Fibroblast of pulmonary artery (primary cell): Measurements from ENCODE around the gene GRAMD2B.

ENCODE experiments used
- DNase-seq: peaks from one replicate; pipeline ENCODE4 v3.0.0-alpha.2; 2010; ENCODE audit warnings: low read depth
- H3K4me3 ChIP-seq: replicated peaks from 2 replicates; pipeline ENCODE4 v1.5.1; 2011; ENCODE audit warnings: low read depth, mild to moderate bottlenecking, control low read depth, low read length, moderate library complexity
- TF ChIP-seq, protein P1 (sequence below): IDR thresholded peaks from 2 replicates; pipeline ENCODE4 v1.5.1; 2011; ENCODE audit warnings: mild to moderate bottlenecking, control low read depth, low read length, inconsistent platforms; ENCODE audit errors: missing control alignments

Gene GRAMD2B

DNA sequence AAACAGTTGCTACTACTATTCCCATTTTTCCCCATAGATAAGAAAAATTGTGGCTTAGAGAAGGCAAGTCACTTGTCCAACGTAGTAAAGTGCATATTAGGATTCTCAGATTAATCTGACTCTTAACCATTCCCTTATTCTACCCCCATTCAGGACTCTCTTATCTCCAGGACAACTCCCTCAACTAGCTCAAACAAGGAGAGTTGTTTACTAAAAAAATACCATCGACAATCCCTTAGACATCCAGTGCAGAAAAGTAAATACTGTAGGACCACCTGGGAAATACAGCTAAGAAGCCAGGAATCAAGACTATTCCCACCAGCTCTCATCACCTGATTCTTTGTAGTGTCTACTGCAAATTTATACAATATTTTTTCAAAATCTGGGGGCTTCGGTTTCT lies 9.4 kb upstream of the GRAMD2B start:
- no peak for DNase-seq
- H3K4me3 ChIP-seq = no peak overlapping the region
- TF ChIP-seq, protein P1, sequence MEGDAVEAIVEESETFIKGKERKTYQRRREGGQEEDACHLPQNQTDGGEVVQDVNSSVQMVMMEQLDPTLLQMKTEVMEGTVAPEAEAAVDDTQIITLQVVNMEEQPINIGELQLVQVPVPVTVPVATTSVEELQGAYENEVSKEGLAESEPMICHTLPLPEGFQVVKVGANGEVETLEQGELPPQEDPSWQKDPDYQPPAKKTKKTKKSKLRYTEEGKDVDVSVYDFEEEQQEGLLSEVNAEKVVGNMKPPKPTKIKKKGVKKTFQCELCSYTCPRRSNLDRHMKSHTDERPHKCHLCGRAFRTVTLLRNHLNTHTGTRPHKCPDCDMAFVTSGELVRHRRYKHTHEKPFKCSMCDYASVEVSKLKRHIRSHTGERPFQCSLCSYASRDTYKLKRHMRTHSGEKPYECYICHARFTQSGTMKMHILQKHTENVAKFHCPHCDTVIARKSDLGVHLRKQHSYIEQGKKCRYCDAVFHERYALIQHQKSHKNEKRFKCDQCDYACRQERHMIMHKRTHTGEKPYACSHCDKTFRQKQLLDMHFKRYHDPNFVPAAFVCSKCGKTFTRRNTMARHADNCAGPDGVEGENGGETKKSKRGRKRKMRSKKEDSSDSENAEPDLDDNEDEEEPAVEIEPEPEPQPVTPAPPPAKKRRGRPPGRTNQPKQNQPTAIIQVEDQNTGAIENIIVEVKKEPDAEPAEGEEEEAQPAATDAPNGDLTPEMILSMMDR = no peak

DNA sequence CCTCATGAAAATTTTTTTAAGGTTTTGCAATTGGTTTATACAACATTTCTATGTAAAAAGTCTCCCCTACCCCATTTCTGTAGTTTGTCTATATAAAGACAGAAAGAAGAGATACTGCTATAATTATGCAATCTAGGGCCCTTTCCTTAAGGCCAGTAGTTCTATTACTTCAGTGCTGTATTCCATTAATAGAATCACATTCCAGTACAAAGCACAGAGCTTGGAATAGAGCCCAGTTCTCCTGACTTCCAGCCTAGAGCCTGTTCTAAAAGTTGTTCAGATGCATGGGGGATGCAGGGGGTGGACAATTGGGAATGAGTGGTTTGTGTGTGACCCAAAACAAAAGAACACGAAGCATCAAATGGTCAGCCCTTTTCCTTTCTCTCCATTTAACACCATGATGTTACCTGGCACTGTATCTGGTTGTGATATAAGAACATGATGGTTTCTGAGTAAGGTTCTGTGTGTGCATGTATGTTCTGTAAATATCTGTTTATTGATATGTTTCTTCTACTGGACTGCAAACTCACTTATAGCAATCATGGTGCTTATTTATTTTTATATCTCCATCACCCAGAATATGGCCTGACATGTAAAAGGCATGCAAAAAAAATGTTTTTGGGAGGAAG lies 8.2 kb upstream of the GRAMD2B start:
- TF ChIP-seq, protein P1 = no peak
- DNase-seq = peak; percentile 86
- no peak overlapping the region for H3K4me3 ChIP-seq

- TF ChIP-seq, protein P1 = no peak
- H3K4me3 ChIP-seq = no peak overlapping the region
These were observed 7.4 kb upstream of the GRAMD2B start for GRCh38 chr5:126415789-126416188.

GRCh38 chr5:126416266-126416925 lies 6.8 kb upstream of the GRAMD2B start:
- H3K4me3 ChIP-seq = no peak overlapping the region

More at GRCh38 chr5:126415789-126416188, 7.4 kb upstream of the GRAMD2B start:
- no peak for DNase-seq

DNA sequence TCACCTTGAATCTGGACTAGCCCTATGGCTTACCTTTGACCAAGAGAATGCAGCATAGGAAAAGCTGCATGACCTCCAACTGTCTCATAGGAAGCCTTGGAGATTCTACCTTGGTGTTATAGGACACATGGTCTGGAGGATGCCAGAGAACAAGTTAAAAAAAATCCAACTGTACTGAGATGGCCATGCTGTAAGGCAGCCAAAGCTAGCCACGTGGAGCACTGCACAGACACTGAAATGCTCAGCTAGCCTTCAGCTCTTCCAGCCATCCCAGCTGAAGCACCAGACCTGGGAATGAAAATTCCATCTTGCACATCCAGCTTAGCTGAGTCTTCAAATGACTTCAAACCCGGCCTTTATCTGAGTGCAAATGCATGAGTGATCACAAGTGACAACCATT lies 6.0 kb upstream of the GRAMD2B start:
- TF ChIP-seq, protein P1 = no peak
- no peak for DNase-seq
- no peak overlapping the region for H3K4me3 ChIP-seq

More at GRCh38 chr5:126416266-126416925, 6.8 kb upstream of the GRAMD2B start:
- TF ChIP-seq, protein P1 = no peak
- DNase-seq = no peak

- TF ChIP-seq, protein P1 = no peak
- DNase-seq = no peak
- no peak overlapping the region for H3K4me3 ChIP-seq
These were observed 4.1 kb upstream of the GRAMD2B start for GRCh38 chr5:126419102-126419501.

DNA sequence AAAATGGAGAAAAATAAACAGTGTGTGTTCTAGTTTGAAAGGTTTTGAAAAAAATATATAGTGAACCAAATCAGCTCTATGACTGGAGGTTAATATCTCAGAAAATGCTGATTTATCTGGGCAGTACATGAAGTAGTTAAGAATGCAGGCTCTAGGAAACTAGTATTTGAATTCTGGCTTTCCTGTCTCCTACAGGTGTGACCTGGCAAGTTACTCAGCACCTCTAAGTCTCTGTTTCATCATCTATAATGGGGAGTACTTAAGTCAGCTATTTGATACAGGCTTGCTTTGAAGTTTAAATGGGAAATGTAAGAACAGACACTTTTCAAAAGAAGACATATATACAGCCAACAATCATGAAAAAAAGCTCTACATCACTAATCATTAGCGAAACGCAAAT lies 5.2 kb downstream of the GRAMD2B start:
- TF ChIP-seq, protein P1 = no peak
- DNase-seq = no peak

More for the DNA sequence above, 5.2 kb downstream of the GRAMD2B start:
- no peak overlapping the region for H3K4me3 ChIP-seq
